Right atrium auricular region (tissue), 2 donors: ENCODE data around the gene CGB3. TPM values are rescaled to one million over a fixed set of nuclear protein-coding genes. Genes with fewer than 3 reads are reported as not detected.

Experiments
- DNase-seq: peaks from one replicate; pipeline ENCODE4 v3.0.0-alpha.2; 2019; ENCODE audit warnings: low spot score
- H3K27ac ChIP-seq, 2 donors: fragments of 200-600 bp; sonication (generic); 1 replicate in 1 of 2; 2 replicates in 1 of 2; pipeline ENCODE4 v1.5.1; 2016 to 2019
- H3K27me3 ChIP-seq, 2 donors: fragments of 200-600 bp; sonication (generic); one replicate each; pipeline versions ENCODE4 v1.5.1 to v1.6.0; 2017 to 2019
- H3K36me3 ChIP-seq: fragments of 200-600 bp; sonication (generic); one replicate; pipeline ENCODE4 v1.5.1; 2016
- H3K4me1 ChIP-seq, 2 donors: fragments of 200-600 bp; sonication (generic); one replicate each; pipeline versions ENCODE4 v1.5.1 to v1.6.0; 2017 to 2019
- H3K4me3 ChIP-seq, 2 donors: fragments of 200-600 bp; sonication (generic); 1 replicate in 1 of 2; 2 replicates in 1 of 2; pipeline ENCODE4 v1.5.1; 2017 to 2019; ENCODE audit warnings: mild to moderate bottlenecking in 1 of 2, moderate library complexity in 1 of 2
- H3K9me3 ChIP-seq, 2 donors: fragments of 200-600 bp; sonication (generic); one replicate each; pipeline ENCODE4 v1.5.1; 2019
- CTCF ChIP-seq, 2 donors: fragments of 200-600 bp; sonication (generic); IDR thresholded peaks; one replicate each; pipeline ENCODE4 v1.5.1; 2019; ENCODE audit warnings: antibody characterized with exemption in 2 of 2
- total RNA-seq, 2 donors: library from RNA; depleted of rRNA; stranded (reverse); fragments of >200 nt; gene quantifications; one replicate each; pipeline ENCODE4 v1.1.0, GENCODE V29; 2016

The CGB3 gene
- total RNA-seq, 2 donors from 2014 or later = not detected

GRCh38 chr19:48999481-49000325 lies 24.4 kb downstream of the CGB3 start:
- no peaks in the 10 kb centered on the region for H3K9me3 ChIP-seq
- DNase-seq = no peak
- no peaks in the 10 kb centered on the region for H3K27me3 ChIP-seq
- no peak overlapping the region for H3K27ac ChIP-seq
- peaks cover 0 to 3% of the 10 kb centered on the region in 2 donors for H3K4me1 ChIP-seq
- TF ChIP-seq CTCF (IDR thresholded peaks at IDR 0.05) = peak in 1 of 2 donors; percentile 67
- no peak overlapping the region for H3K4me3 ChIP-seq
- H3K36me3 ChIP-seq = peaks cover 18% of the 10 kb centered on the region

- TF ChIP-seq CTCF (IDR thresholded peaks at IDR 0.05) = peak; percentile 14 to 46
- no peak for DNase-seq
These were observed 26.2 kb downstream of the CGB3 start for GRCh38 chr19:48997972-48998371.

GRCh38 chr19:48994035-48994386 lies 30.1 kb downstream of the CGB3 start:
- Histone ChIP-seq H3K27me3 (no peaks in the 10 kb centered on the region), H3K4me3 (peak overlapping the region; percentile 75), H3K36me3 (peaks cover 1% of the 10 kb centered on the region), H3K4me1 (peaks cover 0 to 40% of the 10 kb centered on the region in 2 donors), H3K27ac (peak overlapping the region; percentile 91 to 95), H3K9me3 (no peaks in the 10 kb centered on the region)
- DNase-seq = no peak
- no peak for TF ChIP-seq CTCF (IDR thresholded peaks at IDR 0.05)

More at GRCh38 chr19:48997972-48998371, 26.2 kb downstream of the CGB3 start:
- Histone ChIP-seq H3K4me3 (no peak overlapping the region), H3K9me3 (no peaks in the 10 kb centered on the region), H3K4me1 (peaks cover 0 to 11% of the 10 kb centered on the region in 2 donors), H3K27me3 (no peaks in the 10 kb centered on the region), H3K27ac (no peak overlapping the region), H3K36me3 (peaks cover 2% of the 10 kb centered on the region)

- peak; percentile 99 for DNase-seq
- peak within 1 kb of the TSS; percentile 75 for H3K4me3 ChIP-seq
- peak within 1 kb of the TSS; percentile 91 to 95 for H3K27ac ChIP-seq
- peak; percentile 93 to 95 for TF ChIP-seq CTCF (IDR thresholded peaks at IDR 0.05)
- peaks cover 0 to 40% of the 10 kb centered on the region in 2 donors for H3K4me1 ChIP-seq
- H3K9me3 ChIP-seq = no peaks in the 10 kb centered on the region
- H3K36me3 ChIP-seq = peaks cover 7% of the 10 kb centered on the region
- no peaks in the 10 kb centered on the region for H3K27me3 ChIP-seq
These were observed 30.7 kb downstream of the CGB3 start, which contains the start of the genes GYS1 and RUVBL2 for GRCh38 chr19:48993175-48994034. GYS1 (minus strand) TSS chr19:48993309; CDS start chr19:48993112, 197 bp downstream. RUVBL2 (plus strand) TSS chr19:48993887; CDS start chr19:48993912, 25 bp downstream.

- H3K4me1 ChIP-seq = peaks cover 0 to 40% of the 10 kb centered on the region in 2 donors
- no peaks in the 10 kb centered on the region for H3K9me3 ChIP-seq
- peak overlapping the region; percentile 75 for H3K4me3 ChIP-seq
- peak overlapping the region; percentile 91 to 95 for H3K27ac ChIP-seq
- no peak for DNase-seq
- TF ChIP-seq CTCF (IDR thresholded peaks at IDR 0.05) = no peak
- no peaks in the 10 kb centered on the region for H3K27me3 ChIP-seq
- peaks cover 10% of the 10 kb centered on the region for H3K36me3 ChIP-seq
These were observed 31.5 kb downstream of the CGB3 start for GRCh38 chr19:48992581-48993174.
